Esophagus squamous epithelium (tissue), 5 donors: ENCODE data around the gene DAZAP1. TPM values are rescaled to one million over a fixed set of nuclear protein-coding genes. Genes with fewer than 3 reads are reported as not detected.

ENCODE experiments used
- DNase-seq: peaks from one replicate; lab custom pipeline; 2025; lab: John Stamatoyannopoulos, UW
- H3K27ac ChIP-seq, 4 donors: fragments of 200-600 bp; sonication (generic); one replicate each; pipeline ENCODE4 v1.5.1; 2016 to 2019; ENCODE audit warnings: mild to moderate bottlenecking in 1 of 4
- H3K27me3 ChIP-seq, 4 donors: fragments of 200-600 bp; sonication (generic); 1 replicate in 3 of 4; 2 replicates in 1 of 4; pipeline versions ENCODE4 v1.5.1 to v1.6.0; 2017 to 2021; ENCODE audit warnings: antibody characterized with exemption in 1 of 4
- H3K36me3 ChIP-seq, 3 donors: fragments of 200-600 bp; sonication (generic); one replicate each; pipeline ENCODE4 v1.5.1; 2016 to 2019
- H3K4me1 ChIP-seq, 3 donors: fragments of 200-600 bp; sonication (generic); one replicate each; pipeline ENCODE4 v1.5.1; 2017 to 2019
- H3K4me3 ChIP-seq, 4 donors: fragments of 200-600 bp; sonication (generic); 1 replicate in 3 of 4; 2 replicates in 1 of 4; pipeline ENCODE4 v1.5.1; 2016 to 2019; ENCODE audit warnings: mild to moderate bottlenecking in 2 of 4, moderate library complexity in 1 of 4
- H3K9me3 ChIP-seq, 3 donors: fragments of 200-600 bp; sonication (generic); one replicate each; pipeline ENCODE4 v1.5.1; 2016 to 2019
- POLR2A ChIP-seq, 4 donors: fragments of 450-650 bp; IDR thresholded peaks; one replicate each; pipeline ENCODE4 v1.6.1; 2017; ENCODE audit warnings: antibody characterized with exemption in 4 of 4, mild to moderate bottlenecking in 4 of 4, moderate library complexity in 3 of 4
- WGBS, 2 donors: methylation state at CpG; one replicate each; pipeline ENCODE4 v1.1.5; 2018; 5-methylcytosine and 5-hydroxymethylcytosine counted together
- intact Hi-C: fragments of 100-400 bp; cut with DNase I; formaldehyde crosslinking; loops from one replicate; pipeline ENCODE4 v1.15.0; 2022
- total RNA-seq, 4 donors: library from RNA; depleted of rRNA; stranded (reverse); fragments of >200 nt; gene quantifications; one replicate each; pipeline ENCODE4 v1.1.0, GENCODE V29; 2016
- TF ChIP-seq, protein P1 (sequence below), 6 experiments: fragments of 450-650 bp in 4 of 6; fragments of 200-600 bp in 2 of 6; sonication (generic) in 2 of 6; IDR thresholded peaks; one replicate each; pipeline ENCODE4 v1.5.1; 2016 to 2019; ENCODE audit warnings: antibody characterized with exemption in 6 of 6, mild to moderate bottlenecking in 4 of 6, moderate library complexity in 4 of 6
- donor health status: DM: yes; HTN: yes; CAD: no.

DAZAP1 gene
- total RNA-seq, 4 donors from 2014 or later, result 60.2 to 76.0 (median 69.0) TPM

DNA sequence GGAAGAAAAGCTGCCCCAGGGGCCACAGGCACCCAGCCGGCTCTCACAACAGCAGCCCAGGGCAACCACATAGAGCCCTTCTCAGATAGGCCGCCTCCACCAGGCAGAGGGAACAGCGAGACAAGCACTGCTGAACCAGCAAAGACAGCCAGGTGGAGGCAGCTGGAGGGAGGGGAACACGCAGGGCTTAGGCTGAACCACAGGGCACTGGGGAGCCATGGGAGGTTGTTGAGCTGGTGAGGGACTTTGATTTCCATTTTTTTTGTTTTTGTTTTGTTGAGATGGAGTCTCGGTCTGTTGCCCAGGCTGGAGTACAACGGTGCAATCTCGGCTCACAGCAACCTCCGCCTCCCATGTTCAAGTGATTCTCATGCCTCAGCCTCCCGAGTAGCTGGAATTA lies 9.5 kb upstream of the DAZAP1 start:
- Histone ChIP-seq H3K27me3 (peaks cover 0 to 5% (median 0%) of the 10 kb centered on the region in 4 donors), H3K4me1 (peaks cover 50 to 76% (median 54%) of the 10 kb centered on the region in 3 donors), H3K4me3 (no peak overlapping the region), H3K9me3 (no peaks in the 10 kb centered on the region), H3K36me3 (peaks cover 0 to 15% (median 8%) of the 10 kb centered on the region in 3 donors), H3K27ac (no peak overlapping the region)
- WGBS, 2 donors, result 94 to 99% methylated on average over 6 to 7 of the region's 9 CpGs
- no peak for DNase-seq
- TF ChIP-seq, protein P1, sequence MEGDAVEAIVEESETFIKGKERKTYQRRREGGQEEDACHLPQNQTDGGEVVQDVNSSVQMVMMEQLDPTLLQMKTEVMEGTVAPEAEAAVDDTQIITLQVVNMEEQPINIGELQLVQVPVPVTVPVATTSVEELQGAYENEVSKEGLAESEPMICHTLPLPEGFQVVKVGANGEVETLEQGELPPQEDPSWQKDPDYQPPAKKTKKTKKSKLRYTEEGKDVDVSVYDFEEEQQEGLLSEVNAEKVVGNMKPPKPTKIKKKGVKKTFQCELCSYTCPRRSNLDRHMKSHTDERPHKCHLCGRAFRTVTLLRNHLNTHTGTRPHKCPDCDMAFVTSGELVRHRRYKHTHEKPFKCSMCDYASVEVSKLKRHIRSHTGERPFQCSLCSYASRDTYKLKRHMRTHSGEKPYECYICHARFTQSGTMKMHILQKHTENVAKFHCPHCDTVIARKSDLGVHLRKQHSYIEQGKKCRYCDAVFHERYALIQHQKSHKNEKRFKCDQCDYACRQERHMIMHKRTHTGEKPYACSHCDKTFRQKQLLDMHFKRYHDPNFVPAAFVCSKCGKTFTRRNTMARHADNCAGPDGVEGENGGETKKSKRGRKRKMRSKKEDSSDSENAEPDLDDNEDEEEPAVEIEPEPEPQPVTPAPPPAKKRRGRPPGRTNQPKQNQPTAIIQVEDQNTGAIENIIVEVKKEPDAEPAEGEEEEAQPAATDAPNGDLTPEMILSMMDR (IDR thresholded peaks at IDR 0.05), result no peak
- TF ChIP-seq POLR2A (IDR thresholded peaks at IDR 0.05), result no peak
- intact Hi-C loops, result no loop called here

DNA sequence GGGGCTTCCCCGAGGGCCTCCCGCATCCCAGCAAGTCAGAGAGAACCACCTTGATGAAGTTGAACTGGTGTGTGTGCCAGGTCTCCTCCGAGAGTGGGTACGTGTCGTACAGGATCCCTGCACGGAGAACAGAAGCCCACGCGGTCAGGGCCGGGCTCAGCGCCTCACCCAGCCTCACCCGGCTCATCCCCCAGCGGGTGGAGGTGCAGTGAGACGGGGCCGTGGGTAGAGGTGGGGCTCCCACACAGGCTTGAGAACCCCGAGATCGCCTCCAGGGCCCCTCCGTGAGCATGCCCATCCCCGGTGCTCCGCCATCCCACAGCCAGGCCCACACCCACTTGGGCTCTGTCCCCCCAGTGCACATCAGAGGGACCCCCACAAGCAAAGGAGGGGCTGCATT lies 8.3 kb upstream of the DAZAP1 start:
- H3K4me1 ChIP-seq, result peaks cover 51 to 79% (median 52%) of the 10 kb centered on the region in 3 donors
- H3K27ac ChIP-seq, result no peak overlapping the region
- H3K9me3 ChIP-seq, result no peaks in the 10 kb centered on the region
- no peak for DNase-seq
- intact Hi-C loops, result no loop called here
- peaks cover 0 to 5% (median 0%) of the 10 kb centered on the region in 3 donors for H3K36me3 ChIP-seq
- TF ChIP-seq, protein P1 (IDR thresholded peaks at IDR 0.05), result no peak
- TF ChIP-seq POLR2A (IDR thresholded peaks at IDR 0.05), result no peak
- H3K4me3 ChIP-seq, result no peak overlapping the region
- whole genome bisulfite sequencing, 2 donors, result 70 to 91% methylated on average over 2 to 11 of the region's 19 CpGs
- H3K27me3 ChIP-seq, result peaks cover 0 to 5% (median 0%) of the 10 kb centered on the region in 4 donors

DNA sequence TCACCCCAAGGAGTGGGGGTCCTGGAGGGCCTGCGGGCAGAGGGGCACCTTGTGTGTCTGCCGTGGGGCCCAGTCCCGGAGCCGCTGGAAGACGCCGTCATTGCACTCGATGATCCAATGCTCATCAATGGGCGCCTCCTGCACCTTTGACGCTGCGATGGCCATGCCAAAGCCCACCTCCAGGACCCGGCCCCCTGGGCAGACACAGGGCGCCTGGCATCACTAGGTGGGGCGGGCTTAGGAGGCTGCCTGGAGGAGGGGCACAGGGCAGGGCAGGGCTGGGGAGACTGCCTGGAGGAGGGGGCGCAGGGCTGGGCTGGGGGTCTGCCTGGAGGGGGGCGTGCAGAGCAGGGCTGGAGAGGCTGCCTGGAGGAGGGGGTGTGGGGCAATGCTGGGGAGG lies 7.6 kb upstream of the DAZAP1 start:
- H3K27me3 ChIP-seq, result peaks cover 0 to 5% (median 0%) of the 10 kb centered on the region in 4 donors
- H3K36me3 ChIP-seq, result peaks cover 0 to under 1% (median 0%) of the 10 kb centered on the region in 3 donors
- TF ChIP-seq, protein P1 (IDR thresholded peaks at IDR 0.05), result no peak
- no peak for TF ChIP-seq POLR2A (IDR thresholded peaks at IDR 0.05)
- H3K4me1 ChIP-seq, result peaks cover 44 to 72% (median 45%) of the 10 kb centered on the region in 3 donors
- H3K4me3 ChIP-seq, result no peak overlapping the region
- H3K9me3 ChIP-seq, result no peaks in the 10 kb centered on the region
- DNase-seq, result no peak
- intact Hi-C loops, result loop anchor here (10.0 kb wide), 1 partner anchor 125 kb away; the partner anchor contains the start of gene FAM174C
- no CpG with 5 or more reads among the region's 15 CpGs for WGBS, 2 donors
- no peak overlapping the region for H3K27ac ChIP-seq

DNA sequence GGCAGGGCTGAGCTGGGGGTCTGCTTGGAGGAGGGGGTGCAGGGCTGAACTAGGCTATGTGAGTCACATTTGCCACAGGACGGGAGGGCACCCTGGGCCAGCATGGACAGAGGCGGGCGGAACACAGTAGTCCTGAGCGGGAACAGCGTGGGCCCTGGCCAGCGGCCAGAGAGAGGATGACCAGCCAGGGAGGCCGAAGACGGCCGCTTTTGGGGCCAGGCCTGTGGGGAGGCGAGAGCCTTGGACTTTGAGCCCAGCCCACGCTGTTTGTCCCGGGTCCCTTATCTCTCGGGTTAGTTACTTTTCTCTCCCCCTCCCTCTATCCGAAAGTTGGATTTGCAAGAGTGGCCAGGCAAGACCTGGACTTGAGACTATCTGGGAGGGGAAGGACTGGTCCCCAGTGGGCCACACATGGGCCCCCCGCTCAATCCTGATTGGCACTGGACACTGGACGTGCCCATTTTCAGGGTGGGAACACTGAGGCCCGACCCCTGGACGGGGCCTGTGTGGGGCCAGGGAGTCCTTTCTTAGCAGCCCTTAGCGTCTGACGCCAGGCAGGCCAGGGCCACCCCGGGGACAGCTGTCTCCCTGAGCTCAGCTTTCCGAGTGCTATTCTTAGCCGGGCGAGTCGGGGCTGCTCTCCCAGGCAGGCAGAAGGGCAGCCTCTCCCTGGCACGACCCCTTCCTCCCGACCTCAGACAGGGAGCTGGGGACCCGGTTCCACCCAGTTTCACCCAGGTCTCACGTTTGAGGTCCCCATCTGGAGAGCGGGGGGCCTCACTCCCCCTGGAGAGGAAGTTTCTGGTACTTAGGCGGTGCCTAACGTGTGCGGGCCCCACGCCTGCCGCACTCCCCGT lies 6.9 kb upstream of the DAZAP1 start:
- no peak for DNase-seq
- Histone ChIP-seq H3K36me3 (no peaks in the 10 kb centered on the region), H3K4me1 (peaks cover 36 to 65% (median 37%) of the 10 kb centered on the region in 3 donors), H3K27ac (peak overlapping the region; percentile 28 to 61 (median 41)), H3K4me3 (peak overlapping the region; percentile 46 to 83 (median 56)), H3K9me3 (no peaks in the 10 kb centered on the region), H3K27me3 (peaks cover 0 to 5% (median 0%) of the 10 kb centered on the region in 4 donors)
- TF ChIP-seq POLR2A (IDR thresholded peaks at IDR 0.05), result no peak
- TF ChIP-seq, protein P1 (IDR thresholded peaks at IDR 0.05), result no peak
- intact Hi-C loops, result loop anchor here (10.0 kb wide), 1 partner anchor 126 kb away; the partner anchor contains the start of gene FAM174C
- 28 to 56% methylated on average over 10 to 11 of the region's 36 CpGs for WGBS, 2 donors
